NCI-H1930 (cell line): Measurements from ENCODE around the gene ZNRF1.
"Not testable (repeated sequence)": the region's sequence is repeated elsewhere in the genome, so short reads cannot be mapped to it uniquely, and the experiment has no call there.

Source experiments
- DNase-seq, 2 experiments: peaks; one replicate each; lab custom pipeline; 2025; lab: John Stamatoyannopoulos, UW

The ZNRF1 gene

GRCh38 chr16:75080205-75081029, 81.6 kb downstream of the ZNRF1 start:
- DNase-seq: no peak

DNA sequence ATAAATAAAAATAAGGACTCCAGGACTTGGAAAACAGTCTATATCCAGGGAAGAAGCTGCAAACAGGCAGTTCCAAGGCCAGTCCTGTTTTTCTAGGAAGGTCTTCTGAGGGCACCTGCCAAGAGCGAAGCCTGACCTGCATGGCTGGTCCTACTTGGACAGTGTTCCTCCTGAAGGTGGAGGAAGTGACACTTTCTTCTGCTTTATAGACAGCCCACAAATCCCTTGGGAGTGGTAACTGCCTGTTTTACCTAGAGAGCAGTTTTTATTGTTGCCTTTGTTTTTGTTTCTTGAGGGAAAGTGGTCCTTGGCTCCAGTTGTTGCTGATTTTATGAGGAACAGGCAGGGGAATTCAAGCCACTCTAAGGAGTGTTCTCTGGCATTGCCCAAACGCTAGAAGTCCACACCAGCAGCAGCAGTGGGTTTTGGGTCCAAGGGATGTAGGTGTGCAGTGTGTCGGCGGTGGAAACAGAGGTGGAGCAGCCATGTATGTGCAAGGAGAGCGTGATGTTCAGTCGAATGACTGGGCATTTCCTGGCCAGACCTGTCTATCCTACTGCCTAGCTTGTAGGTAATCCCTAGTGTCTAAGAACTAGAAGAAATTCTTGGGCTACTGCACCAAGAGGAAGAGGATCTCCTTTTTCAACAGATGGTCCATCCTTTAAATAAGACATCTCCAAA, 82.5 kb downstream of the ZNRF1 start:
- DNase-seq: no peak

GRCh38 chr16:75083813-75084212, 85.0 kb downstream of the ZNRF1 start:
- DNase-seq: no peak

DNA sequence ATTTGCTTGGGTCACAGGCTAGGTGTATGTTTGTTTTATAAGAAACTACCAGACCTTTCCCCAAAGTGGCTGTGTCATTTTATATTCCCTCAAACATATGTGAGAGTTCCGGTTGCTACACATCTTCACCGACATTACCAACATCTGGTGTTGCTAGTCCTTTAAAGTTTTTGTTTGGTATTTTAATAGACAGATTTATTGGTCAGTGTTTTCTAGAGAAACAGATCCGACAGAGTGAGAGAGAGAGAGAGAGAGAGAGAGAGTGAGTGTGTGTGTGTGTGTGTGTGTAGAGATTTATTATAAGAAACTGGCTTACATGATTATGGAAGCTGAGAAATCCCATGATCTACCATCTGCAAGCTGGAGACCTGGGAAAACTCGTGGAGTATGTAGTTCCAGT, 86.7 kb downstream of the ZNRF1 start:
- DNase-seq: no peak

DNA sequence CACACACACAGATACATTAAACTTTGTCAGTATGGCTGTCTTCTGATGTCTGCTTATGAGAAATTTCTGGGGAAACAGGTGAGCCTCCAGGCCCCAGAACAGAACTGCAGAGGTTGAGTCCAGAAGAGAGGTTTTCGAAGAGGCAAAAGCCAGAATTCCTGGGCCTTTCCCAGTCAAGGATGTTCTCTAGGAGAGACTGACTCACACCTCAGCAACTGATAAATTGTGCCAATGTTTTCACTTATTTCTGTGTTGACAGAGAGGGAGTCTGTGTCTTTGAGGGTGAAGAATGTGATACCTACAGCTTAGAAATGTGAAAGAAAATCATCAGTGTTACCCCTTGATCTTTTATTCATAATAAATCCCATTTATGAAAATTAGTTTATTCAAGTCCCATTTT, 87.5 kb downstream of the ZNRF1 start:
- DNase-seq: no peak

DNA sequence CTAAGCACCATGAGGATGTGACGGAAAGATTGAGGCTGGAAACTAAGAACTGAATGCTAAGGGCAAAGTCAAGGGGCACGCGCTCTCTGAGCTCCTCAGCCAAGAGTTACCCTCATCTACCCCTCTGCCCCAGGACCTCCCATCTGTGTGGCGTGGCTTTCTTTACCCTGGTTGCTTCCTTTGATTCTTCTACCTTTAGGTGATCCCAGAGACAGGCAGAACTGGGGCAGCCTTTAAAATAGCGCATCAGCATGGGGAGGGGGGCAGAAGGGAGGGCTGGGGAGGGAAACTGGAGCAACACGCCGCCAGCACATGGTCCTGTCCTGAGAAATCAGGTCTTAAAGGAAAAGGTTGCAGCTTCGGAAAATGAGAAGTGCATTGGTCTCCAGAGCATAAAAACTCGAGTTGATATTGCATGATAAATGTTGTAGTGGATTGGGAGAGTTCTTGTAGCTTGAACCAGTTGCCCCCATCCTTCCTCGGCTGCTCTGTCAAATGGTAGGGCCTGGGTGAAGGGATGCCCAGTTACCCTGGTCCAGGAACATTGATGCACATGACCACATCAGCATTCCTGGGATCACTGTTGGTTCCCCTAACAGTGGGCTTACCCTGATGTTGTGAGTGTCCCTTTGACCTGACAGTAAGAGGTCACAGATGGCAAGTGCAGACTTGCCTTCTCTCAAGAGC, 88.0 kb downstream of the ZNRF1 start:
- no peak for DNase-seq

GRCh38 chr16:75087375-75087979, 88.7 kb downstream of the ZNRF1 start:
- no peak for DNase-seq

- DNase-seq: no peak
Measured at GRCh38 chr16:75088216-75088615, 89.4 kb downstream of the ZNRF1 start.

DNA sequence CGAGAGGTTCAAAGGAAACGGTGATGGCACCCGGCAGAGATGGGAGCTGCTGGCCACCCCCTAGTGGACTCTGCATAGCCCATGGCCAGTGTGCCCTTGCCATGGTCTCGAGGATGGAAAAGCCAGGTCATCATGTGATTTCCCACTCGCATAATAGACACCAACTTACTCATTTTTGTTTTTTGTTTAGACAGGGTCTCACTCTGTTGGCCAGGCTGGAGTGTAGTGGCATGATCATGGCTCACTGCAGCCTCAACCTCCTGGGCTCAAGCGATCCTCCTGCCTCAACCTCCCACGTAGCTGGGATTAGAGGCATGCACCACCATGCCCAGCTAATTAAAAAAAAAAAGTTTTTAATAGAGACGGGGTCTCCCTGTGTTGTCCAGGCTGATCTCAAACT, 90.1 kb downstream of the ZNRF1 start:
- DNase-seq: no peak

DNA sequence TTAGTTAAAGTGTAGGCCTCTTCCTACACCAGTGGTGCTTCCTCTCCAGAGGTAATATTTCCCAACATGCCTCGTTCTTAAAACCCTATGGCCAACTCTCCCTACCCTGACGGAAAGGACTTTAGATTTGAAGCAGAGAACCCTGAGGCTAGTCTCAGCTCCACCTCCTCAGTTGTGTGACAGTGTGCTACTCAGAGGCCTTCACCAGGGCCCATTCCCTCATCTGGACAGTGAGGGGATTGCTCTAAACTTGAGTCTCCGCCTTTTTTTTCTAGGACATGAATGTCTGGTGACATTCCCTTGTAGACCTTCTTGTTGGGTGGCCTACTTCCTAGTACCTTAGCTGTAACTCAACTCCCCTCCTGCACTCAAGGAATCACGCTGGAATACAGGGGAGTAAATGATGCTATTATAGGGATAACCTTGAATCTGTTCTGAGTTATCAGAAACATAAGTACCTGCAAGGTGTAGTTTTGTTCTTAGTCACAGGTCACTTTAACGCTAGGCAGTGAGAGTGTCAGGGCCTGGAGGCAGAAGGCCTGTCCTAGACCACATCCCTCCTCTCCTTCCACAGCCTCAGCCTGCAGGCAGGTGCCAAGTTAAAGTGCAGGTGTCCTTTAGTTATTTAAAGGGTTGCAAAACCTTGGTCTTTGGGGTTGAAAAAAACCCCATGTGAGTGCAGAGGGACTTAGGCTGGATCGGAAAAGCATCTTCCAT, 90.8 kb downstream of the ZNRF1 start:
- DNase-seq: no peak

GRCh38 chr16:75090899-75091298, 92.1 kb downstream of the ZNRF1 start:
- not testable (repeated sequence) for DNase-seq

DNA sequence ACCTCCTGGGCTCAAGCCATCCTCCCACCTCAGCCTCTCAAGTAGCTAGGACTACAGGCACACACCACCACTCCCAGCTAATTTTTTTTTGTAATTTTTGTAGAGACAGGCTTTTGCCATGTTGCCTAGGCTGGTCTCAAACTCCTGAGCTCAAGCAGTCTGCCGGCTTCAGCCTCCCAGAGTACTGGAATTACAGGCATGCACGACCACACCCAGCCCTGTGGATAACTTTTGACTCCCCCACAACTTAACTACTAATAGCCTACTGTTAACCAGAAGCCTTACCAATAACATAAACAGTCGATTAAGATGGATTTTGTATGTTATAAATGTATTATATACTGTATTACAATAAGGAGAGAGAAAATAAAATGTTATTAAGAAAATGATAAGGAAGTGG, 92.8 kb downstream of the ZNRF1 start:
- DNase-seq: not testable (repeated sequence)

GRCh38 chr16:75092777-75093176, 94.0 kb downstream of the ZNRF1 start:
- no peak for DNase-seq

GRCh38 chr16:75093598-75094540, 95.0 kb downstream of the ZNRF1 start:
- DNase-seq: no peak

DNA sequence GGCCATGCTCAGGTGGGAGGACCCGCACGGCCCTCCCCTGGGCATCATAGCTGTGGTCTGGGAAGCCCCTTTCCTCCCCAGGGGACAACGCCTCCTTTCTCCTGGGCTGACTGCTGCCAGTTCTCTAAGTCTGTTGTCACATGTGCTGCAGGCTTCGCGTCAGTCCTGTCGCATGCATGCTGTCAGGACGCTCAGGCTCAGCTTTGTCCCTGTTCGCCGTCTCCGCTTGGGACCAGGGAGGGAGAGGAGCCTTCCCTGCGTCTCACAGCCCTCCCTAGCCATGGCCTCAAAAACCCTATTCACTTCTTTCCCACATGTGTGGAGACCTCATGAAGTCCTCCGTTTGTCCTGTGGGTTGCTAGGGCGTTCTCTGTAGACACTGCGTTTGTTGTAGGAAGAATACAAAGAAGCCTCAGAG, 96.4 kb downstream of the ZNRF1 start:
- no peak for DNase-seq

DNA sequence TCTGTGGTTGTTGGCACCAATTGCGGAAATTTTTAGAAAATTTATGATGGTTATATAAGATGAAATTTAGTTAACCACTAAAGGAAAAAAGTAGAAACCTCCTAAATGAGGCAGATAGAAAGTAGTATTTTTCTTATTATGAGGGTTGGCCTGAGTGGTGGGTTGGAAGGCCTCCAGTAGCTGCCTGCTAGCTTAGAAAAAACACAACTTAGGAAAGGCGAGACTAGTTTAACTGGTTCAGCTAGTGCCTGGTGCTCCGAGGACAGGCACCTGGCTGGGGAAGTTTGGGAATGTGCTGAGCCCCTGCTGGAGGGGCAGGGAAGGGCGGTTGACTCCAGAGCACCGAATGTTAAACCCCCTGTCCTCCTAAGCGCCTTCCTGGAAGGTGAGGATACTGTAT, 97.8 kb downstream of the ZNRF1 start:
- no peak for DNase-seq

- no peak for DNase-seq
Measured at GRCh38 chr16:75097191-75097761, 98.5 kb downstream of the ZNRF1 start.

DNA sequence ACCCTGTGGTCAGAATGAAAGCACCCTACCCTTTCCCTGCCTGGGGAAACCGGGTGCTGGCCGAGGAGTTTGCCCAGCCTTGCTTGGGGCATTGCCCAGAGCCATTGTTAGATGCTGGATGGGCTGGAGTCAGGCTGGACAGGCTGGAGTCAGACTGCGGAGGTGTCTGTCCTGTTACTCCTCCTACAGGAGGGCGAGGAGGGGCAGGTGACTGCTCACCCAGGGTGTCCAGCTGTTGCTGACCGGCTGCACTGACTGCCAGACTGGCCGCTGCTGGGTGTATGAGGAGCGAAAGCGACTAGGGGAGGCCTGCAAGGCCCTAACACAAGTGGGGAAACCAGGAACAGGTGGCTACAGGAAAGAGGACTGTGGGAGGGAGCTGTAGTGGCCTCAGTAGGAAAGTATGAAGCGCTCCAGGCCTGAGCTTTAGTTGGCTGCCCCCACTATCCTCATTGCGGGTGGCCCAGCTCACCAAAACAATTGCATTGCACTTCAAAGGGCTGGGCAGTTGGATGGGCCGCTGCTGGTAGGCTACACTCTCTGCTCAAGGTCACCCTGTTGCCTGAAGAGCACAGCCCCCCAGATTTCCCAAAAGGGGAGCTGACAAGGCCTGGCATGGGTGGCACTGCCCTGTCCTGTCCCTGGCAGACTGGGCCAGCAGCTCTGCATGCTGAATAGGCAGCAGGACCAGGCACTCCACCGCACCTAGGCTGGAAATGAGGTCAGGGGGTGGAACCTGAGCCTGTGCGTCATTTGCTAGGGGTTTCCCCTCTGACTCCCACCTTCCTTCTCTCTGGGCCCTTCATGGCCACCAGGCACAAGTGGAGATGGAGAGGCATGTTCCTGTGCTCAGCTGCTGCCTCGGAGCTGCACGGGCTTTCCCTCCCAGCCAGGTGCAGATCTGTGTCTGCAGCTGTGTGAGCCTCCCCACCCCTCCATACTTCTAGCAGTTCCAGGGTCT, 99.4 kb downstream of the ZNRF1 start:
- no peak for DNase-seq

- DNase-seq: no peak
Measured at GRCh38 chr16:75099075-75099667, 100.3 kb downstream of the ZNRF1 start.
